Adipocyte (in vitro differentiated cells): ENCODE results near the gene PDE1A.
"Not testable (repeated sequence)": the region's sequence is repeated elsewhere in the genome, so short reads cannot be mapped to it uniquely, and the experiment has no call there.

Source experiments
- DNase-seq: peaks from one replicate; pipeline ENCODE4 v3.0.0-alpha.2; 2015; ENCODE audit warnings: low read depth
- H3K27me3 ChIP-seq: replicated peaks from 2 replicates; pipeline ENCODE4 v1.7.0; 2013; ENCODE audit warnings: mild to moderate bottlenecking, low read length, moderate library complexity; ENCODE audit not compliant: control insufficient read depth, insufficient read depth
- H3K36me3 ChIP-seq: 2 replicates; pipeline ENCODE4 v1.7.0; 2013; ENCODE audit warnings: low read length, mild to moderate bottlenecking, moderate library complexity; ENCODE audit not compliant: control insufficient read depth, insufficient read depth, severe bottlenecking
- H3K4me1 ChIP-seq: 2 replicates; pipeline ENCODE4 v1.7.0; 2013; ENCODE audit warnings: mild to moderate bottlenecking, low read length, moderate library complexity; ENCODE audit not compliant: control insufficient read depth, insufficient read depth
- H3K4me3 ChIP-seq: 2 replicates; pipeline ENCODE4 v1.7.0; 2013; ENCODE audit warnings: mild to moderate bottlenecking, low read length, moderate library complexity
- H3K9ac ChIP-seq: 2 replicates; pipeline ENCODE4 v1.7.0; 2013; ENCODE audit warnings: mild to moderate bottlenecking, low read length, moderate library complexity
- H3K9me3 ChIP-seq: 2 replicates; pipeline ENCODE4 v1.7.0; 2013; ENCODE audit warnings: mild to moderate bottlenecking, low read length, moderate library complexity; ENCODE audit not compliant: control insufficient read depth

PDE1A gene

GRCh38 chr2:182316950-182317349 lies 109.9 kb downstream of the PDE1A start:
- H3K9me3 ChIP-seq: no peaks in the 10 kb centered on the region
- no peak for DNase-seq
- no peak overlapping the region for H3K4me3 ChIP-seq
- no peak overlapping the region for H3K9ac ChIP-seq
- H3K27me3 ChIP-seq: no peaks in the 10 kb centered on the region
- H3K4me1 ChIP-seq: peaks cover 31% of the 10 kb centered on the region
- H3K36me3 ChIP-seq: no peaks in the 10 kb centered on the region

- Histone ChIP-seq H3K9me3 (no peaks in the 10 kb centered on the region), H3K9ac (no peak overlapping the region), H3K27me3 (no peaks in the 10 kb centered on the region), H3K36me3 (no peaks in the 10 kb centered on the region), H3K4me3 (no peak overlapping the region), H3K4me1 (peaks cover 35% of the 10 kb centered on the region)
- DNase-seq: no peak
Observed at GRCh38 chr2:182302972-182303371, 123.9 kb downstream of the PDE1A start.

- peaks cover 35% of the 10 kb centered on the region for H3K4me1 ChIP-seq
- no peaks in the 10 kb centered on the region for H3K9me3 ChIP-seq
- H3K4me3 ChIP-seq: no peak overlapping the region
- H3K9ac ChIP-seq: no peak overlapping the region
- DNase-seq: peak; percentile 87
- H3K27me3 ChIP-seq: no peaks in the 10 kb centered on the region
- no peaks in the 10 kb centered on the region for H3K36me3 ChIP-seq
Observed at GRCh38 chr2:182302174-182302573, 124.7 kb downstream of the PDE1A start.

GRCh38 chr2:182301093-182301492 lies 125.7 kb downstream of the PDE1A start:
- Histone ChIP-seq H3K27me3 (no peaks in the 10 kb centered on the region), H3K9ac (no peak overlapping the region), H3K9me3 (no peaks in the 10 kb centered on the region), H3K36me3 (no peaks in the 10 kb centered on the region), H3K4me3 (no peak overlapping the region), H3K4me1 (peaks cover 35% of the 10 kb centered on the region)
- peak; percentile 63 for DNase-seq

GRCh38 chr2:182300608-182301007 lies 126.2 kb downstream of the PDE1A start:
- no peak overlapping the region for H3K9ac ChIP-seq
- peak; percentile 83 for DNase-seq
- H3K9me3 ChIP-seq: no peaks in the 10 kb centered on the region
- no peak overlapping the region for H3K4me3 ChIP-seq
- H3K4me1 ChIP-seq: peaks cover 35% of the 10 kb centered on the region
- H3K36me3 ChIP-seq: no peaks in the 10 kb centered on the region
- H3K27me3 ChIP-seq: no peaks in the 10 kb centered on the region

- Histone ChIP-seq H3K4me1 (peaks cover 35% of the 10 kb centered on the region), H3K4me3 (no peak overlapping the region), H3K9me3 (no peaks in the 10 kb centered on the region), H3K36me3 (no peaks in the 10 kb centered on the region), H3K27me3 (no peaks in the 10 kb centered on the region), H3K9ac (no peak overlapping the region)
- peak; percentile 63 for DNase-seq
Observed at GRCh38 chr2:182299632-182300031, 127.2 kb downstream of the PDE1A start.

GRCh38 chr2:182298456-182298855 lies 128.4 kb downstream of the PDE1A start:
- no peaks in the 10 kb centered on the region for H3K9me3 ChIP-seq
- no peaks in the 10 kb centered on the region for H3K36me3 ChIP-seq
- no peaks in the 10 kb centered on the region for H3K27me3 ChIP-seq
- DNase-seq: no peak
- H3K4me3 ChIP-seq: no peak overlapping the region
- no peak overlapping the region for H3K9ac ChIP-seq
- H3K4me1 ChIP-seq: peaks cover 33% of the 10 kb centered on the region

- DNase-seq: peak; percentile 10
- no peak overlapping the region for H3K4me3 ChIP-seq
- H3K9ac ChIP-seq: no peak overlapping the region
- H3K9me3 ChIP-seq: no peaks in the 10 kb centered on the region
- no peaks in the 10 kb centered on the region for H3K27me3 ChIP-seq
- H3K36me3 ChIP-seq: no peaks in the 10 kb centered on the region
- H3K4me1 ChIP-seq: no peaks in the 10 kb centered on the region
Observed at GRCh38 chr2:182291296-182291695, 135.5 kb downstream of the PDE1A start.

- H3K9ac ChIP-seq: no peak overlapping the region
- H3K36me3 ChIP-seq: no peaks in the 10 kb centered on the region
- no peaks in the 10 kb centered on the region for H3K27me3 ChIP-seq
- H3K4me3 ChIP-seq: no peak overlapping the region
- H3K4me1 ChIP-seq: peaks cover 7% of the 10 kb centered on the region
- no peaks in the 10 kb centered on the region for H3K9me3 ChIP-seq
- DNase-seq: no peak
Observed at GRCh38 chr2:182283512-182283911, 143.3 kb downstream of the PDE1A start.

GRCh38 chr2:182281276-182281675 lies 145.6 kb downstream of the PDE1A start:
- no peak for DNase-seq
- no peaks in the 10 kb centered on the region for H3K27me3 ChIP-seq
- no peak overlapping the region for H3K4me3 ChIP-seq
- H3K9ac ChIP-seq: no peak overlapping the region
- H3K4me1 ChIP-seq: peaks cover 7% of the 10 kb centered on the region
- H3K9me3 ChIP-seq: peaks cover 14% of the 10 kb centered on the region
- H3K36me3 ChIP-seq: peaks cover 6% of the 10 kb centered on the region

GRCh38 chr2:182280118-182280517 lies 146.7 kb downstream of the PDE1A start:
- Histone ChIP-seq H3K9ac (no peak overlapping the region), H3K27me3 (no peaks in the 10 kb centered on the region), H3K4me1 (peaks cover 7% of the 10 kb centered on the region), H3K36me3 (peaks cover 6% of the 10 kb centered on the region), H3K4me3 (no peak overlapping the region), H3K9me3 (peaks cover 18% of the 10 kb centered on the region)
- no peak for DNase-seq

GRCh38 chr2:182276662-182277061 lies 150.2 kb downstream of the PDE1A start:
- not testable (repeated sequence) for H3K4me3 ChIP-seq

More at GRCh38 chr2:182276662-182277061, 150.2 kb downstream of the PDE1A start:
- peaks cover 18% of the 10 kb centered on the region for H3K9me3 ChIP-seq
- not testable (repeated sequence) for DNase-seq, H3K4me1 ChIP-seq, H3K9ac ChIP-seq, H3K27me3 ChIP-seq, H3K36me3 ChIP-seq
